H1 (cell line): ENCODE measurements around the gene TMEM161A. TPM values are rescaled to one million over a fixed set of nuclear protein-coding genes. Genes with fewer than 3 reads are reported as not detected.

Experiments
- CBX8 ChIP-seq: fragments of 300-800, 300-1000 bp; sonication (generic); IDR thresholded peaks from 2 replicates; pipeline ENCODE4 v1.7.1; 2016; ENCODE audit warnings: low read depth, low read length, borderline replicate concordance
- GABPA ChIP-seq: IDR thresholded peaks from 2 replicates; pipeline ENCODE4 v1.6.1; 2011; ENCODE audit warnings: mild to moderate bottlenecking, low read length, moderate library complexity, borderline replicate concordance; ENCODE audit not compliant: insufficient read depth
- HDAC6 ChIP-seq: IDR thresholded peaks from one replicate; pipeline ENCODE4 v1.7.1; 2012; ENCODE audit warnings: low read depth, mild to moderate bottlenecking, inconsistent platforms, low read length, moderate library complexity
- KDM5A ChIP-seq: fragments of 200-600 bp; IDR thresholded peaks from 2 replicates; pipeline ENCODE4 v1.7.1; 2012; ENCODE audit warnings: mild to moderate bottlenecking, low read length, inconsistent platforms, mixed read lengths
- POLR2AphosphoS5 ChIP-seq: IDR thresholded peaks from 2 replicates; pipeline ENCODE4 v1.6.1; 2011; ENCODE audit warnings: low read depth, low read length
- RBBP5 ChIP-seq: IDR thresholded peaks from 2 replicates; pipeline ENCODE4 v1.7.1; 2012; ENCODE audit warnings: low read depth, mild to moderate bottlenecking, inconsistent platforms, low read length, moderate library complexity, borderline replicate concordance
- TBP ChIP-seq: IDR thresholded peaks from 2 replicates; pipeline ENCODE4 v1.6.1; 2011; ENCODE audit warnings: low read depth, low read length, improper control_type of control experiment
- TCF12 ChIP-seq: IDR thresholded peaks from 2 replicates; pipeline ENCODE4 v1.6.1; 2011; ENCODE audit warnings: low read depth, mild to moderate bottlenecking, low read length
- polyA plus RNA-seq, 7 experiments: library from polyadenylated mRNA; depleted of rRNA in 3 of 7; stranded (reverse) in 5 of 7; unstranded in 2 of 7; fragments of >200 nt in 5 of 7; fragments of 200-250 nt in 2 of 7; gene quantifications; 1 replicate in 5 of 7; 2 replicates in 1 of 7; 4 replicates in 1 of 7; pipeline versions ENCODE4 v1.2.1 to v1.2.3, GENCODE V29; 2011 to 2013; ENCODE audit warnings: missing spikeins in 2 of 7, mixed read lengths in 2 of 7
- total RNA-seq: library from RNA; stranded (reverse); fragmentation: NEBNext Ultra II Directional; extraction: Animal tissue kit (Norgen Biotek cat#: 25700); gene quantifications from 2 replicates; pipeline ENCODE4 v1.2.1, GENCODE V29; 2021
- TF ChIP-seq, protein P1 (sequence below): fragments of 300-600 bp; sonication (generic); IDR thresholded peaks from 2 replicates; pipeline ENCODE4 v1.7.1; 2012; ENCODE audit warnings: low read length, moderate library complexity, mild to moderate bottlenecking, inconsistent platforms; ENCODE audit not compliant: insufficient replicate concordance
- TF ChIP-seq, protein P2 (sequence below): IDR thresholded peaks from 2 replicates; pipeline ENCODE4 v1.6.1; 2012; ENCODE audit warnings: low read length, inconsistent platforms

TMEM161A gene
- total and polyA plus RNA-seq, 2 of the 8 experiments (the other 6 are each of a cell fraction or from before 2014, with no cell fraction given) = 47.8 to 103 TPM

DNA sequence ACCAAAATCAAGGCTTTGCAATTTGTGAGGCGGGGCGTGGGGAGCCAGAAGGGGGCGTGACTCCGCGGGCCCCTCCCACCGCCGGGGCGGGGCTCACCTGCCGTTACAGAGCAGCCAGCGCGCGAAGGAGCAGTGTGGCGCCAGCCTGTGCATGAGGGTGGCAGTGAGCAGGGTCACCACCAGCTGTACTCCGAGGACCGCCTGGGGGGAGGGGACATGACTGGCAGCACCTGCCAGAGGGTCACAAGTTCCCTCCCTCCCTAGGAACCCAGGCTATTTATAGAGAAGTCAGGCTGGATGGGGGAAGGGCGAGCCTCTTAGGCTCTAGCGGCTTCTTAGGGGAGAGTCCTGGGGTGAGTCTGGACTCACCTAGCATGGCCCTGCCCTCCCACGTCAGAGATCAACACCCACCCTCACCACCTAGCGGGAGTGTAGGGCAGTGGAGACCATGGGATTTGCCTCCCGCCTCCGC, 3.6 kb downstream of the TMEM161A start (continued):
- TF ChIP-seq, protein P1, sequence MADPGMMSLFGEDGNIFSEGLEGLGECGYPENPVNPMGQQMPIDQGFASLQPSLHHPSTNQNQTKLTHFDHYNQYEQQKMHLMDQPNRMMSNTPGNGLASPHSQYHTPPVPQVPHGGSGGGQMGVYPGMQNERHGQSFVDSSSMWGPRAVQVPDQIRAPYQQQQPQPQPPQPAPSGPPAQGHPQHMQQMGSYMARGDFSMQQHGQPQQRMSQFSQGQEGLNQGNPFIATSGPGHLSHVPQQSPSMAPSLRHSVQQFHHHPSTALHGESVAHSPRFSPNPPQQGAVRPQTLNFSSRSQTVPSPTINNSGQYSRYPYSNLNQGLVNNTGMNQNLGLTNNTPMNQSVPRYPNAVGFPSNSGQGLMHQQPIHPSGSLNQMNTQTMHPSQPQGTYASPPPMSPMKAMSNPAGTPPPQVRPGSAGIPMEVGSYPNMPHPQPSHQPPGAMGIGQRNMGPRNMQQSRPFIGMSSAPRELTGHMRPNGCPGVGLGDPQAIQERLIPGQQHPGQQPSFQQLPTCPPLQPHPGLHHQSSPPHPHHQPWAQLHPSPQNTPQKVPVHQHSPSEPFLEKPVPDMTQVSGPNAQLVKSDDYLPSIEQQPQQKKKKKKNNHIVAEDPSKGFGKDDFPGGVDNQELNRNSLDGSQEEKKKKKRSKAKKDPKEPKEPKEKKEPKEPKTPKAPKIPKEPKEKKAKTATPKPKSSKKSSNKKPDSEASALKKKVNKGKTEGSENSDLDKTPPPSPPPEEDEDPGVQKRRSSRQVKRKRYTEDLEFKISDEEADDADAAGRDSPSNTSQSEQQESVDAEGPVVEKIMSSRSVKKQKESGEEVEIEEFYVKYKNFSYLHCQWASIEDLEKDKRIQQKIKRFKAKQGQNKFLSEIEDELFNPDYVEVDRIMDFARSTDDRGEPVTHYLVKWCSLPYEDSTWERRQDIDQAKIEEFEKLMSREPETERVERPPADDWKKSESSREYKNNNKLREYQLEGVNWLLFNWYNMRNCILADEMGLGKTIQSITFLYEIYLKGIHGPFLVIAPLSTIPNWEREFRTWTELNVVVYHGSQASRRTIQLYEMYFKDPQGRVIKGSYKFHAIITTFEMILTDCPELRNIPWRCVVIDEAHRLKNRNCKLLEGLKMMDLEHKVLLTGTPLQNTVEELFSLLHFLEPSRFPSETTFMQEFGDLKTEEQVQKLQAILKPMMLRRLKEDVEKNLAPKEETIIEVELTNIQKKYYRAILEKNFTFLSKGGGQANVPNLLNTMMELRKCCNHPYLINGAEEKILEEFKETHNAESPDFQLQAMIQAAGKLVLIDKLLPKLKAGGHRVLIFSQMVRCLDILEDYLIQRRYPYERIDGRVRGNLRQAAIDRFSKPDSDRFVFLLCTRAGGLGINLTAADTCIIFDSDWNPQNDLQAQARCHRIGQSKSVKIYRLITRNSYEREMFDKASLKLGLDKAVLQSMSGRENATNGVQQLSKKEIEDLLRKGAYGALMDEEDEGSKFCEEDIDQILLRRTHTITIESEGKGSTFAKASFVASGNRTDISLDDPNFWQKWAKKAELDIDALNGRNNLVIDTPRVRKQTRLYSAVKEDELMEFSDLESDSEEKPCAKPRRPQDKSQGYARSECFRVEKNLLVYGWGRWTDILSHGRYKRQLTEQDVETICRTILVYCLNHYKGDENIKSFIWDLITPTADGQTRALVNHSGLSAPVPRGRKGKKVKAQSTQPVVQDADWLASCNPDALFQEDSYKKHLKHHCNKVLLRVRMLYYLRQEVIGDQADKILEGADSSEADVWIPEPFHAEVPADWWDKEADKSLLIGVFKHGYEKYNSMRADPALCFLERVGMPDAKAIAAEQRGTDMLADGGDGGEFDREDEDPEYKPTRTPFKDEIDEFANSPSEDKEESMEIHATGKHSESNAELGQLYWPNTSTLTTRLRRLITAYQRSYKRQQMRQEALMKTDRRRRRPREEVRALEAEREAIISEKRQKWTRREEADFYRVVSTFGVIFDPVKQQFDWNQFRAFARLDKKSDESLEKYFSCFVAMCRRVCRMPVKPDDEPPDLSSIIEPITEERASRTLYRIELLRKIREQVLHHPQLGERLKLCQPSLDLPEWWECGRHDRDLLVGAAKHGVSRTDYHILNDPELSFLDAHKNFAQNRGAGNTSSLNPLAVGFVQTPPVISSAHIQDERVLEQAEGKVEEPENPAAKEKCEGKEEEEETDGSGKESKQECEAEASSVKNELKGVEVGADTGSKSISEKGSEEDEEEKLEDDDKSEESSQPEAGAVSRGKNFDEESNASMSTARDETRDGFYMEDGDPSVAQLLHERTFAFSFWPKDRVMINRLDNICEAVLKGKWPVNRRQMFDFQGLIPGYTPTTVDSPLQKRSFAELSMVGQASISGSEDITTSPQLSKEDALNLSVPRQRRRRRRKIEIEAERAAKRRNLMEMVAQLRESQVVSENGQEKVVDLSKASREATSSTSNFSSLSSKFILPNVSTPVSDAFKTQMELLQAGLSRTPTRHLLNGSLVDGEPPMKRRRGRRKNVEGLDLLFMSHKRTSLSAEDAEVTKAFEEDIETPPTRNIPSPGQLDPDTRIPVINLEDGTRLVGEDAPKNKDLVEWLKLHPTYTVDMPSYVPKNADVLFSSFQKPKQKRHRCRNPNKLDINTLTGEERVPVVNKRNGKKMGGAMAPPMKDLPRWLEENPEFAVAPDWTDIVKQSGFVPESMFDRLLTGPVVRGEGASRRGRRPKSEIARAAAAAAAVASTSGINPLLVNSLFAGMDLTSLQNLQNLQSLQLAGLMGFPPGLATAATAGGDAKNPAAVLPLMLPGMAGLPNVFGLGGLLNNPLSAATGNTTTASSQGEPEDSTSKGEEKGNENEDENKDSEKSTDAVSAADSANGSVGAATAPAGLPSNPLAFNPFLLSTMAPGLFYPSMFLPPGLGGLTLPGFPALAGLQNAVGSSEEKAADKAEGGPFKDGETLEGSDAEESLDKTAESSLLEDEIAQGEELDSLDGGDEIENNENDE = no peak
- TF ChIP-seq KDM5A = no peak
- peak; percentile 94 for TF ChIP-seq RBBP5
- peak; percentile 64 for TF ChIP-seq TBP
- no peak for TF ChIP-seq HDAC6
- TF ChIP-seq GABPA = no peak
- 0 out of 2 replicates have a peak, but pooled peaks have one; percentile 66 for TF ChIP-seq TCF12
- TF ChIP-seq CBX8 = no peak
- TF ChIP-seq, protein P2, sequence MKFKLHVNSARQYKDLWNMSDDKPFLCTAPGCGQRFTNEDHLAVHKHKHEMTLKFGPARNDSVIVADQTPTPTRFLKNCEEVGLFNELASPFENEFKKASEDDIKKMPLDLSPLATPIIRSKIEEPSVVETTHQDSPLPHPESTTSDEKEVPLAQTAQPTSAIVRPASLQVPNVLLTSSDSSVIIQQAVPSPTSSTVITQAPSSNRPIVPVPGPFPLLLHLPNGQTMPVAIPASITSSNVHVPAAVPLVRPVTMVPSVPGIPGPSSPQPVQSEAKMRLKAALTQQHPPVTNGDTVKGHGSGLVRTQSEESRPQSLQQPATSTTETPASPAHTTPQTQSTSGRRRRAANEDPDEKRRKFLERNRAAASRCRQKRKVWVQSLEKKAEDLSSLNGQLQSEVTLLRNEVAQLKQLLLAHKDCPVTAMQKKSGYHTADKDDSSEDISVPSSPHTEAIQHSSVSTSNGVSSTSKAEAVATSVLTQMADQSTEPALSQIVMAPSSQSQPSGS = 0 out of 2 replicates have a peak, but pooled peaks have one; percentile 17
- peak; percentile 75 for TF ChIP-seq POLR2AphosphoS5
